SJCRH30 (cell line): ENCODE data around the gene APBA2. TPM values are rescaled to one million over a fixed set of nuclear protein-coding genes. Genes with fewer than 3 reads are reported as not detected.

Experiments used
- DNase-seq, 2 experiments: peaks; one replicate each; pipeline ENCODE4 v3.0.0-alpha.2; 2015 to 2020
- H3K27ac ChIP-seq: fragments of 250-450 bp; sonication (Bioruptor Pico); 2 replicates; pipeline ENCODE4 v1.5.1; 2020; ENCODE audit warnings: mild to moderate bottlenecking, moderate library complexity
- H3K27me3 ChIP-seq: fragments of 250-450 bp; sonication (Bioruptor Pico); 2 replicates; pipeline ENCODE4 v1.5.1; 2020; ENCODE audit warnings: mild to moderate bottlenecking, moderate library complexity
- H3K36me3 ChIP-seq: fragments of 250-450 bp; sonication (Bioruptor Pico); 2 replicates; pipeline ENCODE4 v1.5.1; 2020; ENCODE audit warnings: mild to moderate bottlenecking, moderate library complexity
- H3K4me1 ChIP-seq: fragments of 250-450 bp; sonication (Bioruptor Pico); 2 replicates; pipeline ENCODE4 v1.5.1; 2020; ENCODE audit warnings: mild to moderate bottlenecking, moderate library complexity
- H3K4me3 ChIP-seq: fragments of 250-450 bp; sonication (Bioruptor Pico); 2 replicates; pipeline ENCODE4 v1.5.1; 2020; ENCODE audit warnings: mild to moderate bottlenecking, moderate library complexity
- H3K9me3 ChIP-seq: fragments of 250-450 bp; sonication (Bioruptor Pico); replicated peaks from 2 replicates; pipeline ENCODE4 v1.5.1; 2020; ENCODE audit warnings: mild to moderate bottlenecking, moderate library complexity
- total RNA-seq: library from RNA; depleted of rRNA; stranded (reverse); fragments of >200 nt; shearing (Covaris generic); gene quantifications from 2 replicates; pipeline ENCODE4 v1.2.3, GENCODE V29; 2014

APBA2 gene
- total RNA-seq, 1 experiment from 2014 or later: 11.9 TPM

DNA sequence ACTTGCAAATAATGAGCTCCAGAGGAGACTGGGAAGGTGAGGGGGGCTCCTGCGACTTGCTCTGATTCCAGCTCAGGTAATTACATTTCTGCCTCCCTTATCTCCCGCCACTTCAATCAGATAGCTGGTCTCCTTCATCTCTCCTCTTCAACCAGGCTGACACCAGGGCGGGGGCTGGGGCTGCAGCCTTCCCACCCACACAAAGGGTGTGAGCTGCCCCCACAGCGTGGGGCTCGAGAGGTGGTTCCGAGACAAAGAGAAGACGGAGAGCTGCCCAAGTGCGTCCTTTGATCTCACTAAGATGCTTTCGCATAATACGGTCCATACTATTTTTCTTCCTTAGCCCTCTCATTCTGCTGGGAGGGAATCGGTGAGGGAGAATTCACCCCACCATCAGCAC, 244.2 kb downstream of the APBA2 start:
- Histone ChIP-seq H3K9me3 (no peaks in the 10 kb centered on the region), H3K4me1 (no peaks in the 10 kb centered on the region), H3K4me3 (no peak overlapping the region), H3K36me3 (no peaks in the 10 kb centered on the region), H3K27ac (no peak overlapping the region), H3K27me3 (no peaks in the 10 kb centered on the region)
- no peak for DNase-seq

DNA sequence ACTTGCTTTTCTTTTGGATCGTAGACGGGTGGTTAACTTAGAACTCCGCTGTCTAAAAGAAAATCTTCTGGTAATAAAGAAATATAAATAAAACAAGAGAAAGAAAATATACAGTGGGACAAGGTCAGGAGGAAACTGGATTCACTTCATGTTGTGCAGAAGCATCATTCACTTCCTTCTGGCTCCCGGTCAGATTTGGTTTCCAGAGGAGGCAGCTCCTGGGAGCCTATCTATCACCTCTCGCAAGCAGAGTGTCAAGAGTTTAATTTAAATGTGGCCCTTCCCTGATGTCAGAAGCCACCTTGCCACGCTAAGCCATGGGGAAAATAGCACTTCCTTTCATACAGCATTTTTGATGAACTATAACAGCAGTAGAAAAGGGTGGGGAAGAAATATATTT, 244.7 kb downstream of the APBA2 start:
- Histone ChIP-seq H3K36me3 (no peaks in the 10 kb centered on the region), H3K27ac (no peak overlapping the region), H3K4me1 (no peaks in the 10 kb centered on the region), H3K27me3 (no peaks in the 10 kb centered on the region), H3K9me3 (no peaks in the 10 kb centered on the region), H3K4me3 (no peak overlapping the region)
- no peak for DNase-seq

DNA sequence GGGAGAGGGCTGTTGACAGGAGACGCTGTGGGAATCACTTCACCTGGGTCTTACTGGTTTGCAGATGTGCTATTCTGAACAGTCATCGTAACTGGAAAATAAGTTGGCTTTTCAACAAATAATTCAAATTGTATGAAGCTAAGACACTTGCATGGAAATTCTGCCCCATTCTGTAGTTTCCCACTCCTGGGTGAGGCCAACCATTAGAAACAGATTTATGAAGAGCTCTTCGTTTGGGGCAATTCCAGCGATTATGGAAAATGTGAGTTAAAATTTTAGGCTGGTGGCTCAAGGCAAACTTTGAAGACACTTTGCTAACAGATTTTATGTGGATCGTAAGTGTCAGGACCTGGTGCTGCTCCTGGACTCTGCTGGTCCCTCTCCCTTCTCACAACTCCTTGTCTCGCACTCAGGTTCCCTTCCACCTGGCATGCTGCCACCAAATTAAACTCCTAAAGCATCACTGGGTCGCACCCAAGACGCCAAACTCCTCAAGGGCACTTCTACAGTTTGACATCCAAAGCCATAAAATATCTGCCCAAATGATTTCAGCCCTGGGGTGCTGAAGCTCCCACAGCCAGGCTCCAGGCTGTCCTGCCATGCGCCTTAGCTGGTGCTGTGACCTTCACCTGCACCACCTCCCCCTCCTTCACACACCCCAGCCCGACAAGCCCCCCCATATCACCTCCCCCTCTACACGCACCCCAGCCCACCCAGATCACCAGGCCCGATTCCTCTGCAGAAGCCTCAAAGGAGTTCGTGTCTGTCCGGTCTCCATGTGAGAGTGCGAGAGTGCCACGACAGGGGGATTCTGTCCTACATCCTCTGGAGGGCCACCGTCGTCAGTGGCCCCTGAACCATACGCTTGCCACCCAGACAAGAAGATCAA, 245.4 kb downstream of the APBA2 start:
- no peaks in the 10 kb centered on the region for H3K9me3 ChIP-seq
- H3K36me3 ChIP-seq: no peaks in the 10 kb centered on the region
- H3K4me3 ChIP-seq: peak overlapping the region; percentile 43
- no peaks in the 10 kb centered on the region for H3K27me3 ChIP-seq
- no peaks in the 10 kb centered on the region for H3K4me1 ChIP-seq
- no peak for DNase-seq
- no peak overlapping the region for H3K27ac ChIP-seq

DNA sequence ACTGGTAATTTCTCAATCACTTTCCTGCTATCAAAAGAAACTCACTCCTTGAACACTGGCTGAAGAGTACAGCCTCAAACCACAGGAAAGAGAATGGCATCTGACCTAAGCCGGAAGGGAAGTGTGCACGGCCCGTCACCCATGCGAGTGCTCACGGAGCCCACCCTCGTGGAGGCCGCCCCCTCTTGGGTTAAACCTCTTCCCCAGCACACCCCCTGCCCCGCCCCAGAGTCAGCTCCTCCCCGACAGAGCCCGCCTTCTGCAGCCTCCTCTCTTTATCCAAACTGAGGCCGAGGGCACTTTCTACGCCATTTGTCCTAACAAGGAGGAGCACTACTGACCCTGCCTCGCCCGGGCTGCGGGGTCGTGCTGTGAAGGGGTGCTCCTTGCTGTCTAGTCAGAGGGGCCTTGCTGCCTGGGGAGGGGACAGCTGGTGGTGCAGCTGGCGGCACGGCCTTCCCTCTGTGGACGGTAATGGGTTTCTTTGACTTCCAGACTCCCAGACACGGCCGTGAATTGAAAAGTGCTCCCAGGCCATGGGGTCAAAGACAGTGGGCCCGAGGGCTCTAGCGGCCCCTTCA, 246.2 kb downstream of the APBA2 start:
- peak overlapping the region; percentile 43 for H3K4me3 ChIP-seq
- H3K27ac ChIP-seq: no peak overlapping the region
- no peaks in the 10 kb centered on the region for H3K4me1 ChIP-seq
- DNase-seq: peak; percentile 43 to 51
- H3K9me3 ChIP-seq: no peaks in the 10 kb centered on the region
- H3K36me3 ChIP-seq: no peaks in the 10 kb centered on the region
- H3K27me3 ChIP-seq: no peaks in the 10 kb centered on the region

DNA sequence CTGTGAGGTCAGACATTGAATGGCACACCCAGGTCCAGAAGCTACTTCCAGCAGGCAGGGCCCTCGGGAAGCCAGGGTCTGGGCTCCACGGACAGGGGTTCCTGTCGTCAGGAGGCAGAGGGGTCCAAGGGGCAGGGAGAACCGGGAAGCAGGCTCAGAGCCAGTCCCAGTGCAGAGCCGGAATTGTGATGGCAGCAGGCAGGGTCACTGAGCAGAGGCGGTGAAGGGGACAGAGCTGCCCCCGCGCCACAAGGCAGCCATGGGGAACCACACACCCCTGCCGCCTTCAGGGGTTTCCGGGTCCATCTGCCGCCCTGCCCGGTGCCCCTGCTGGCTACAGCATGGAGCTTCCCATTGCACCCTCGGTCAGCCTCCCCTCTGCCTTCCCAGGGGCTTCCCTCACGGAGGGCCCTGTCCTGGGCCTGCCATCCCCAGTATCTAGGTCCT, 247.0 kb downstream of the APBA2 start:
- no peaks in the 10 kb centered on the region for H3K36me3 ChIP-seq
- no peak for DNase-seq
- no peaks in the 10 kb centered on the region for H3K4me1 ChIP-seq
- H3K9me3 ChIP-seq: no peaks in the 10 kb centered on the region
- H3K27me3 ChIP-seq: no peaks in the 10 kb centered on the region
- no peak overlapping the region for H3K4me3 ChIP-seq
- H3K27ac ChIP-seq: no peak overlapping the region

DNA sequence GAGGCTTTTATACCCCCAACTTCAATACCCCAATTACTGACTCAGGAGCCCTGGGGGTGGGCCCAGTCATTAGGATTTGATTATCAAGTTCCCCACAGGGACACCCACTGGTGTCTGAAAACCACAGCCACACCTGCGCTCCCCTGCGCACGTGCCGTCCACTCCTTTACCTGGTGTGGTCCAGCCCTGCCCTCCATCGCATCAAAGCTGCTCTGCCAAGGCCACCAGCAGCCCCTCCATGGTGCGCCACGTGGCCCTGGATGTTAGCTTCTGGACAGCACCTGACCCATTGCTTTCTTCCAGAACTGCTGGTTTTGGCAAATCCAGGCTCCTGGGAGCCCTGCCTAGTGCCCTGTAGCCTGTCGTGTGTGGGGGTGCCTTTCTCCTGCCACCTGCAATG, 247.5 kb downstream of the APBA2 start:
- Histone ChIP-seq H3K27me3 (no peaks in the 10 kb centered on the region), H3K36me3 (no peaks in the 10 kb centered on the region), H3K9me3 (no peaks in the 10 kb centered on the region), H3K4me1 (no peaks in the 10 kb centered on the region), H3K27ac (no peak overlapping the region), H3K4me3 (no peak overlapping the region)
- no peak for DNase-seq

DNA sequence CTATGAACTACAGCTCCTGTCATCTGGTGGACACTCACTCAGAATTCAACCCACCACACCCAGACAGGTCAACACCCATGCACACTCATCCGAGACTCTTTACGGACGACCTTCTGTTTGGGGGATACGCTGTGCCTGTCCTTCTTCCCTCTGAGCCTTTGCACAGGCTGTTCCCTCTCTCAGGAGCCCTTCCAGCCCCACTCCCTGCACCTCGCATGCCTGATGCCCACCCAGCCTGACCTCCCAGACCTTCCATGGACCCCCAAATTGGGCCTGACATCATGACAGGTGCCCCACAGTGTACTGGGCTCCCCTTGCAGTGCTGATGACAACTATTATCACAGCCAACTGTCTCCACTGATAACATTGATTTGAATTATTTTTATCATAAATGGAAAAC, 248.0 kb downstream of the APBA2 start:
- H3K27ac ChIP-seq: no peak overlapping the region
- no peaks in the 10 kb centered on the region for H3K36me3 ChIP-seq
- DNase-seq: no peak
- H3K4me3 ChIP-seq: no peak overlapping the region
- no peaks in the 10 kb centered on the region for H3K27me3 ChIP-seq
- H3K4me1 ChIP-seq: no peaks in the 10 kb centered on the region
- no peaks in the 10 kb centered on the region for H3K9me3 ChIP-seq

DNA sequence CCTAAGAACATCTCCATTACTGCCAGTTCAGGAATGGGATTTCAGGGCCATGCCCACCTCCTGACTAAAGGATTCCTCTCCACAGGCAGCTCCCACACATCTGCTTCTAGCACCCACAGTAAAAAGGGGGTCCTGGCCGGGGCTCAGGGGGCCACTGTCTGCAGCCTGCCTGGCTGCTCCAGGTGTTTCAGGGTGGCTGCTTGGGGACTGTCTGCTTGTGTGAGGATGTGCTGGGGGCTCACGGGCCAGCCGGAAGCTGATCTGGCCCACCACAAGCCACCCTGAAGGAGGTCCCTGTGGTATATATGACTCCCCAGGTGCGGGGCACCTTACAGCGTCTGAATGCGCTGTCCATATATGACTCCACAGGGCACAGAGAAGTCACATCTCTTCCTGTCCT, 248.5 kb downstream of the APBA2 start:
- Histone ChIP-seq H3K9me3 (no peaks in the 10 kb centered on the region), H3K27ac (no peak overlapping the region), H3K4me3 (no peak overlapping the region), H3K36me3 (no peaks in the 10 kb centered on the region), H3K4me1 (no peaks in the 10 kb centered on the region), H3K27me3 (no peaks in the 10 kb centered on the region)
- DNase-seq: no peak

DNA sequence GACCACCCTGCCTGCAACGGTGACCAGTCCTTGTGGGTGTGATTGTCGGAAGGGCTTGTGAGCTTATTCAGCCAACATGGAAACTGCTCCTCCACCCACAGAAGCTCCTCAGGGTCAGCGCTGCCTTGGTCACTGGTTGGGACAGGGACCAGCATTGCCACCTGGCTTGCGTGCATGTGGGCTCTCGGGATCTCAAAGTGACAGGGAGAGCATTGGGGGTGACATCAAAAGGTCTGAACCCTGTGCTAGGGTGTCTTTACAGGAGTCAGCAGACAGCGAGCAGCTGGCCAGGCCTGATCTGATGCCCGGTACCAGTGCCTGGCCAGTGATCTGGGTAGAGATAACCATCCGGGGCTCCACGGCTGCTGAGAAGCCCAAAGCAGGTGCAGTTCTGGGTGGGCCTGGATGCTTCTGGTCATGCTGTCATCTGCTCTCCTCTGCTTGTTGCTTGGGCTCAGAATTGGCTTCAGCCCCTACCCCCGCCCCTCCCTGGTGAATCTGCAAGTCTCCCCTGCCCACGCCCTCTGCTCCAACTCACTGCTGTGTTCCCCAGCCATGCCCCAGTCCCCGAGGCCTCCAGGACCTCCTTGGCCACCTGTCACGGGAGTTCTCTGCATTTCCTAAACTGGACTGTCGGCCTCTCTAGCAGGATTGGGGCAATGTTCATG, 249.0 kb downstream of the APBA2 start:
- Histone ChIP-seq H3K4me3 (no peak overlapping the region), H3K27ac (no peak overlapping the region), H3K9me3 (no peaks in the 10 kb centered on the region), H3K4me1 (no peaks in the 10 kb centered on the region), H3K36me3 (no peaks in the 10 kb centered on the region), H3K27me3 (no peaks in the 10 kb centered on the region)
- no peak for DNase-seq

DNA sequence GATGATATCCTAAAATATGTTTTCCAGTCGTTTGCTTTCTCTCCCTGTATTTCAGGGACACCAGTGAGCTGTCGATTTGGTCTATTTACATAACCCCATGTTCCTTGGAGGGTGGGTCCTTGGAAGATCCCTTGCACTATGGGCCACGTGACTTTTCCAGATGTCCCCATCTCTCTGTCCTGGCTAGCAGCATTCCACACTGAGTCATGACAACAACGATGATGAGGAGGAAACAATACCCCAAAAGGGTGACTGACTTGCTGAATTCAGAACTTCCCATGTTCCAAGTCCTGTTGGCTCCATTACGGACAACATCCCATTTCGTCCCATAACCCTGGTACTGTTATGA, 249.5 kb downstream of the APBA2 start:
- Histone ChIP-seq H3K27me3 (no peaks in the 10 kb centered on the region), H3K9me3 (no peaks in the 10 kb centered on the region), H3K27ac (no peak overlapping the region), H3K4me3 (no peak overlapping the region), H3K4me1 (no peaks in the 10 kb centered on the region), H3K36me3 (no peaks in the 10 kb centered on the region)
- no peak for DNase-seq

DNA sequence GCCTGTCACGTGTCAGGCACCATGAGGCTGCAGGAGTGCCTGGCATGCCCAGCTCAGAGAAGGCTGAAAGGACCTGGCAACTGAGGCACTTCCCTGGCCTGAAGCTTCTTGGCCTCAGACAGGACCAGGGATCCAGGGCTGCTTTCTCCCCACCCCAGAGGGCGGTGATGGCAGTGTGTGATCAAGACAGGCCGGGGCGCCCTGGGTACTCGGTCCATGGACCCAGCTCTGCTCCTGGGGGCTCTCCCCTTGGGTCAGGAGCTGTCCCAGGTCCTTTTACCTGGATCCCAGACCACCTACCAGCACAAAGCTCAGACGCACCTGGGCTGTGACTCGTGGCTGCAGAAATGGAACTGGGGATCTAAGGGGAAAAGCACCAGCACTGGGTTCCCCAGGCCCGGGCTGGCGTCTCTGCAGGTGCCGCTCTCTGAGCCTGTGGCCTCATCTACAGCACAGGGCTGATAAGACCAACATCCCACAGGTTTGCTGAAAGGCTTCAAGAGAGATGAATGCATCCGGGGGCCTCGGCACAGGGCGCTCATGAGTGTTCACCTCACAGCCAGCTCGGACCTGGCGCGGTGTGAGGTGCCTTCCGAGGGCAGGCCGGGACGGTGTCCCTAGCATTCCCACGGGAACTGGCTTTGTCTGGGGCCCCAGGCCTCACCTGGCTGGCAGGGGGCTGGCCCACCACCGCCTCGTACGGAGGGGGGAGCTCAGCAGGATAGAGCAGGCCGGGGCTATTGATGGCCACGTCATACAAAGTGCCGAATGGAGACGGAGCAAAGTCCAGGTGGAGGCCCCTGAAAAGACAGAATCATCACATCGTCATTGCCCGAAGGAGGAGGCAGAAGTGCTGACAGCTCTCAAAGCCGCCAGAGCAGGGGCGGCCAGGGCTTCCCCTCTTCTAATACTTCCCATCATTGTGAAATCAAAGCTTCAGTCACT, 250.2 kb downstream of the APBA2 start:
- no peak overlapping the region for H3K27ac ChIP-seq
- no peak for DNase-seq

DNA sequence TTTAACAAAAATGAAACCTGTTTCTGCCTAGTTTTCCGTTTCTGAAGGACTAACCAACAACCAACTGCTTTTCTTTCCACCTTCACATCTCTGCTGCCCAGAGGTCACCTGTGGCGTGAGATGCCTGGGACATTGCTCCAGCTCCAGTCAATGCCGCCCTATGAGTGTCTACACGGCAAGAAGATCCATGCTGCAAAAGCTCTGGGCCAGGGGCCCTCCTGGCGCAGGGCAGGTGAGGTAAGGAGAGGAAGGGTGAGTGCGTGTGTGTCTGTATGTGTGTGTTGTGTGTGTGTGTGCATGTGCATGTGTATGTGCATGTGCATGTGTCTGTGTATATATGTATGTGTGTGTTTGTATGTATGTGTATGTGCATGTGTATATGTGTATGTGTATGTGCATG, 252.5 kb downstream of the APBA2 start:
- Histone ChIP-seq H3K27ac (no peak overlapping the region), H3K36me3 (no peaks in the 10 kb centered on the region), H3K4me3 (no peak overlapping the region), H3K4me1 (no peaks in the 10 kb centered on the region), H3K27me3 (no peaks in the 10 kb centered on the region), H3K9me3 (no peaks in the 10 kb centered on the region)
- DNase-seq: no peak

More for the DNA sequence above, 250.2 kb downstream of the APBA2 start:
- Histone ChIP-seq H3K36me3 (no peaks in the 10 kb centered on the region), H3K9me3 (no peaks in the 10 kb centered on the region), H3K4me1 (no peaks in the 10 kb centered on the region), H3K27me3 (no peaks in the 10 kb centered on the region), H3K4me3 (no peak overlapping the region)

DNA sequence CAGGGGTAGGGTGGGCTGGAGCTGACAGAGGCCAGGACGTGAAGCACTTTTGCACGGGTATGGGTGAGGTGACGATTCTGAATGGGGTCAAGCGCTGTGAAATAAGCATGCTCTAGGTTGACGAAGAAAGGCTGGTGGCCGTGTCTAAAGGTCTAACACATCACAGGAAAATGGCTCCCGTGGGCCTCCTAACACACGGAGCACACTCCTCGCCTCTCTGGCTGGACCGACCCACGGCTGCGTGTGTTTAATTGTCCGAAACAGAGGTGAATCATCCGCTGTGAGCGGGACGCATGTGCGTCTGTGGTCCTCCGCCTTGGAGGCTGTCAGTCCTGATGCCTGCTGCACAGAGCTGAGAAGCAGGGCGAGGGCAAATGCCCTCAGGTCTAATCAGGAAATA, 253.3 kb downstream of the APBA2 start:
- Histone ChIP-seq H3K4me3 (no peak overlapping the region), H3K27me3 (no peaks in the 10 kb centered on the region), H3K36me3 (no peaks in the 10 kb centered on the region), H3K9me3 (no peaks in the 10 kb centered on the region), H3K4me1 (no peaks in the 10 kb centered on the region), H3K27ac (no peak overlapping the region)
- no peak for DNase-seq

DNA sequence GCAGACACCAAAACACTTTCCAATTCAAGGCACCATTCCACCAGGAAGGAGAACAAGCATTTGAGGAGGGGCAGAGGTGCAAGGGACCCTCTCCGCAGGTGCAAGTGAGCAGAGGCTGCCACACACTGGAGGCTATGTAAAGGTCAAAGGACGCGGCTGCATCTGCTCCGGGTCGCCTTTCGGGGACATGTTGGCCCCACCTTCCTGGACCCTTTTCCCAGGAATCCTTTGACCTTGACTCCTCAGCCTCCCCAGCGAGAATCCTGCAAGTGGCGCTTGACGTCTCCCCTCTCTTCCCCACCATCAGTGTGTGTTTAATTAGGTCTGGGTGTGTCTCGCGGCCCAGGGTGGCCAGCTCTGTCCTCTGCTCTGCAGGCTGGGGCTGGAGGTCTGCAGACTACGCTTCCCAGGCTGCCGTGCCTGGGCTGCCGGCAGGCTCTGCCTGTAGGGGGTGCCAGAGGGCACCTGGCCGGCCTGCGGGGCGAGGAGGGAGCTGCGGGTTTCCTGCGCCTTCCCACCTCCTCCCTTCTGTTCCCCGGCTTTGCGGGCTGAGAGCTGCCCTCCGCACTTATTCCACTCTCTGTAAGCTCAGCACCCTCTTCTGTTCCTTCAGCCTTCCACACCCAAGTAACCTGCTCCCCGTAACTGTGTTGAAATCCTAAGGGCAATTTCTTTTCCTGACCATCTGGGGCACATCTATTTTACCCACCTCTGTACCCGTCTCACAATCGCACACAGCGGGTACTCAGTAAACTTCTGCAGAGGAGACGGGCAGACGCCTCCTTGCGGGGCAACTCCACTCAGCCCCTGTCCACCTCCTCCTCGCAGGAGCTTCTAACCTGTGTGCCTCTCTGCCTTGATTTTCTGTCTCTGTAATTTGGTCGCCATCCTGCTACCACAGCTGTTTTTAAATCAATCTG, 254.0 kb downstream of the APBA2 start:
- H3K27me3 ChIP-seq: no peaks in the 10 kb centered on the region
- H3K36me3 ChIP-seq: no peaks in the 10 kb centered on the region
- no peaks in the 10 kb centered on the region for H3K4me1 ChIP-seq
- DNase-seq: peak; percentile 20 to 56
- no peak overlapping the region for H3K27ac ChIP-seq
- no peak overlapping the region for H3K4me3 ChIP-seq
- no peaks in the 10 kb centered on the region for H3K9me3 ChIP-seq
